Measurements from ENCODE around the gene KLLN. TPM values are rescaled to one million over a fixed set of nuclear protein-coding genes. Genes with fewer than 3 reads are reported as not detected.

Gene KLLN
- total and polyA plus RNA-seq, 7 donors, result 0.07 to 0.96 (median 0.32) TPM

- whole genome bisulfite sequencing, 3 donors, result 65 to 68% (median 68%) methylated on average over 7 of the region's 7 CpGs
- ATAC-seq (no peak), DNase-seq (no peak)
- Histone ChIP-seq H3K36me3 (ENCODE audit: insufficient read depth in 1 of 2, low read depth in 1 of 2) (no peaks in the 10 kb centered on the region), H3K4me3 (no peak overlapping the region), H3K4me1 (peaks cover 2% of the 10 kb centered on the region), H3K27ac (no peak overlapping the region), H3K27me3 (ENCODE audit: insufficient read depth in 3 of 3, low read length in 2 of 3) (no peaks in the 10 kb centered on the region), H3K9me3 (no peaks in the 10 kb centered on the region)
- intact Hi-C loops (cut with DNase I), result loop anchor here in 1 of 2 donors (5.0 kb wide), 1 partner anchor 711 kb away; no protein-coding TSS in a partner anchor
- TF ChIP-seq CTCF (IDR thresholded peaks at IDR 0.05), result no peak
Observed at GRCh38 chr10:87846023-87846422, 17.3 kb downstream of the KLLN start.

- intact Hi-C loops (cut with DNase I), result loop anchor here in 1 of 2 donors (5.0 kb wide), 1 partner anchor 712 kb away; no protein-coding TSS in a partner anchor
- WGBS, 3 donors, result 85 to 92% (median 91%) methylated on average over 3 of the region's 3 CpGs
- no peak for ATAC-seq
- Histone ChIP-seq H3K27me3 (ENCODE audit: insufficient read depth in 3 of 3, low read length in 2 of 3) (no peaks in the 10 kb centered on the region), H3K9me3 (no peaks in the 10 kb centered on the region), H3K36me3 (ENCODE audit: insufficient read depth in 1 of 2, low read depth in 1 of 2) (no peaks in the 10 kb centered on the region), H3K4me1 (no peaks in the 10 kb centered on the region), H3K27ac (no peak overlapping the region), H3K4me3 (no peak overlapping the region)
- DNase-seq, result no peak
- no peak for TF ChIP-seq CTCF (IDR thresholded peaks at IDR 0.05)
Observed at GRCh38 chr10:87845624-87845998, 17.7 kb downstream of the KLLN start.

- H3K9me3 ChIP-seq, result no peaks in the 10 kb centered on the region
- H3K36me3 ChIP-seq (ENCODE audit: insufficient read depth in 1 of 2, low read depth in 1 of 2), result no peaks in the 10 kb centered on the region
- no peak for DNase-seq
- no peak overlapping the region for H3K4me3 ChIP-seq
- no peaks in the 10 kb centered on the region for H3K27me3 ChIP-seq (ENCODE audit: insufficient read depth in 3 of 3, low read length in 2 of 3)
- no peaks in the 10 kb centered on the region for H3K4me1 ChIP-seq
- no peak overlapping the region for H3K27ac ChIP-seq
- intact Hi-C loops (cut with DNase I), result loop anchor here in 1 of 2 donors (5.0 kb wide), 1 partner anchor 712 kb away; no protein-coding TSS in a partner anchor
- no peak for ATAC-seq
- no peak for TF ChIP-seq CTCF (IDR thresholded peaks at IDR 0.05)
- 40 to 47% (median 42%) methylated on average over 1 of the region's 1 CpG for WGBS, 3 donors
Observed at GRCh38 chr10:87844837-87845623, 18.3 kb downstream of the KLLN start.

GRCh38 chr10:87843714-87844113, 19.6 kb downstream of the KLLN start:
- TF ChIP-seq CTCF (IDR thresholded peaks at IDR 0.05), result no peak
- intact Hi-C loops (cut with DNase I), result no loop called here
- Histone ChIP-seq H3K4me1 (no peaks in the 10 kb centered on the region), H3K9me3 (no peaks in the 10 kb centered on the region), H3K36me3 (ENCODE audit: insufficient read depth in 1 of 2, low read depth in 1 of 2) (no peaks in the 10 kb centered on the region), H3K27me3 (ENCODE audit: insufficient read depth in 3 of 3, low read length in 2 of 3) (no peaks in the 10 kb centered on the region), H3K27ac (no peak overlapping the region), H3K4me3 (no peak overlapping the region)
- 97 to 98% (median 97%) methylated on average over 4 of the region's 4 CpGs for WGBS, 3 donors
- ATAC-seq (no peak), DNase-seq (no peak)

Data from psoas muscle (tissue), 8 donors.